Caco-2 (cell line): ENCODE data around the gene CCN5. TPM values are rescaled to one million over a fixed set of nuclear protein-coding genes. Genes with fewer than 3 reads are reported as not detected.

Experiments used
- BruUV-seq: library from RNA; stranded (reverse); fragments of 400-500 nt; replicated peaks from 2 replicates; lab custom pipeline; 2021; lab: Mats Ljungman, UMichigan
- CTCF ChIA-PET: fragments of 300-600 bp; sonication (Branson Sonifier 250); formaldehyde crosslinking; loops from one replicate; lab custom pipeline; 2022; ENCODE audit warnings: antibody characterized with exemption; lab: Charles Lee
- POLR2A ChIA-PET: fragments of 300-600 bp; sonication (Branson Sonifier 250); formaldehyde crosslinking; loops from one replicate; lab custom pipeline; 2022; ENCODE audit warnings: antibody characterized with exemption; lab: Charles Lee
- DNase-seq, 2 experiments: peaks; one replicate each; pipeline versions ENCODE4 v3.0.0 to v3.0.0-alpha.2; 2020 to 2022
- H3K27me3 ChIP-seq: replicated peaks from 2 replicates; pipeline ENCODE4 v1.6.0; 2011; ENCODE audit warnings: low read length; ENCODE audit not compliant: control insufficient read depth, insufficient read depth
- H3K36me3 ChIP-seq: 2 replicates; pipeline ENCODE4 v1.5.1; 2011; ENCODE audit warnings: low read length; ENCODE audit not compliant: control insufficient read depth, insufficient read depth
- H3K4me1 ChIP-seq: fragments of 250-450 bp; sonication (Bioruptor Pico); 2 replicates; pipeline ENCODE4 v1.5.1; 2020; ENCODE audit warnings: mild to moderate bottlenecking
- H3K4me3 ChIP-seq: 2 replicates; pipeline ENCODE4 v1.5.1; 2011; ENCODE audit warnings: low read depth, mild to moderate bottlenecking, control low read depth, low read length
- H3K9me3 ChIP-seq: fragments of 250-450 bp; sonication (Bioruptor Pico); 2 replicates; pipeline ENCODE4 v1.5.1; 2020; ENCODE audit warnings: mild to moderate bottlenecking, moderate library complexity
- H3K27ac Mint-ChIP-seq: one replicate; pipeline ENCODE4 v1.8.0; 2022; ENCODE audit warnings: mixed read lengths; ENCODE audit not compliant: unreplicated experiment
- H3K27me3 Mint-ChIP-seq: one replicate; pipeline ENCODE4 v1.8.0; 2022; ENCODE audit warnings: mixed read lengths; ENCODE audit not compliant: insufficient read depth, unreplicated experiment
- H3K36me3 Mint-ChIP-seq: one replicate; pipeline ENCODE4 v1.8.0; 2022; ENCODE audit warnings: mild to moderate bottlenecking, mixed read lengths; ENCODE audit not compliant: insufficient read depth, unreplicated experiment
- H3K4me1 Mint-ChIP-seq: one replicate; pipeline ENCODE4 v1.8.0; 2022; ENCODE audit warnings: low read depth, mixed read lengths; ENCODE audit not compliant: unreplicated experiment
- H3K4me3 Mint-ChIP-seq: one replicate; pipeline ENCODE4 v1.8.0; 2022; ENCODE audit warnings: mild to moderate bottlenecking, moderate library complexity, mixed read lengths; ENCODE audit not compliant: unreplicated experiment
- H3K9me3 Mint-ChIP-seq: one replicate; pipeline ENCODE4 v1.8.0; 2022; ENCODE audit warnings: mixed read lengths; ENCODE audit not compliant: unreplicated experiment
- CTCF ChIP-seq, 2 experiments: fragments of 200-600 bp in 1 of 2; IDR thresholded peaks; 1 replicate in 1 of 2; 2 replicates in 1 of 2; pipeline versions ENCODE4 v1.5.1 to v1.8.0; 2011 to 2022; ENCODE audit warnings: antibody characterized with exemption in 1 of 2, control low read depth in 1 of 2, inconsistent platforms in 1 of 2, low read depth in 1 of 2, low read length in 1 of 2, mild to moderate bottlenecking in 1 of 2, moderate library complexity in 1 of 2; ENCODE audit not compliant: insufficient read depth in 1 of 2, severe bottlenecking in 1 of 2, unreplicated experiment in 1 of 2
- intact Hi-C: fragments of 100-400 bp; cut with micrococcal nuclease; formaldehyde crosslinking; loops from one replicate; pipeline ENCODE4 v1.10.0; 2022; ENCODE audit not compliant: unreplicated experiment
- total RNA-seq: library from RNA; stranded (reverse); gene quantifications from 2 replicates; pipeline ENCODE4 v1.2.3, GENCODE V29; 2022

The CCN5 gene
- total RNA-seq, 1 experiment from 2014 or later, result not detected

- TF ChIP-seq CTCF (IDR thresholded peaks at IDR 0.05; ENCODE audit: insufficient read depth in 1 of 2, low read depth in 1 of 2, low read length in 1 of 2, severe bottlenecking in 1 of 2, unreplicated experiment in 1 of 2), result no peak
- Mint-ChIP-seq H3K4me3 (peak overlapping the region; percentile 56), H3K27ac (no peak overlapping the region), H3K27me3 (no peaks in the 10 kb centered on the region), H3K36me3 (peaks cover 14% of the 10 kb centered on the region), H3K4me1 (peaks cover 16% of the 10 kb centered on the region), H3K9me3 (peaks cover 10% of the 10 kb centered on the region)
- ChIA-PET POLR2A (interaction anchor here (0.9 kb wide), 1 partner anchor 146 kb away, joined by 3 read pairs; the partner anchor contains the start of gene YWHAB), CTCF (interaction anchor here (0.7 to 2.0 kb wide), 8 partner anchors 9 to 1568 kb away, joined by 3 to 27 read pairs (median 5); no protein-coding TSS in a partner anchor)
- H3K36me3 ChIP-seq, result no peaks in the 10 kb centered on the region
- H3K9me3 ChIP-seq, result no peaks in the 10 kb centered on the region
- DNase-seq, result peak; percentile 96 to 98
- H3K4me3 ChIP-seq, result no peak overlapping the region
- BruUV-seq, result no TSS peak
- H3K4me1 ChIP-seq, result peaks cover 12% of the 10 kb centered on the region
- no peaks in the 10 kb centered on the region for H3K27me3 ChIP-seq
- intact Hi-C loops, result loop anchor here (10.0 kb wide), 3 partner anchors 204 to 524 kb away; partner anchors contain the start of genes OSER1 and TTPAL
These were observed 23.8 kb downstream of the CCN5 start for GRCh38 chr20:44738813-44739477.

GRCh38 chr20:44739942-44740341, 24.8 kb downstream of the CCN5 start:
- Mint-ChIP-seq H3K27me3 (no peaks in the 10 kb centered on the region), H3K9me3 (peaks cover 10% of the 10 kb centered on the region), H3K4me1 (peaks cover 15% of the 10 kb centered on the region), H3K36me3 (peaks cover 14% of the 10 kb centered on the region), H3K27ac (no peak overlapping the region), H3K4me3 (no peak overlapping the region)
- no peak overlapping the region for H3K4me3 ChIP-seq
- H3K9me3 ChIP-seq, result no peaks in the 10 kb centered on the region
- intact Hi-C loops, result loop anchor here (10.0 kb wide), 3 partner anchors 205 to 525 kb away; partner anchors contain the start of genes OSER1 and TTPAL
- H3K36me3 ChIP-seq, result no peaks in the 10 kb centered on the region
- ChIA-PET CTCF (interaction anchor here (0.6 kb wide), 1 partner anchor 117 kb away, joined by 3 read pairs; no protein-coding TSS in a partner anchor), POLR2A (no interaction called here)
- TF ChIP-seq CTCF (IDR thresholded peaks at IDR 0.05; ENCODE audit: insufficient read depth in 1 of 2, low read depth in 1 of 2, low read length in 1 of 2, severe bottlenecking in 1 of 2, unreplicated experiment in 1 of 2), result no peak
- no peak for DNase-seq
- no TSS peak for BruUV-seq
- H3K4me1 ChIP-seq, result peaks cover 16% of the 10 kb centered on the region
- H3K27me3 ChIP-seq, result no peaks in the 10 kb centered on the region

GRCh38 chr20:44742304-44743079, 27.3 kb downstream of the CCN5 start:
- H3K27me3 Mint-ChIP-seq, result peaks cover 5% of the 10 kb centered on the region
- no peaks in the 10 kb centered on the region for H3K36me3 ChIP-seq
- H3K27ac Mint-ChIP-seq, result no peak overlapping the region
- H3K4me3 ChIP-seq, result no peak overlapping the region
- peaks cover 2% of the 10 kb centered on the region; the same call in 1 of the 2 replicates for H3K27me3 ChIP-seq
- intact Hi-C loops, result no loop called here
- H3K4me3 Mint-ChIP-seq, result no peak overlapping the region
- no peaks in the 10 kb centered on the region for H3K9me3 Mint-ChIP-seq
- ChIA-PET POLR2A (no interaction called here), CTCF (no interaction called here)
- peaks cover 13% of the 10 kb centered on the region for H3K4me1 ChIP-seq
- TF ChIP-seq CTCF (IDR thresholded peaks at IDR 0.05; ENCODE audit: insufficient read depth in 1 of 2, low read depth in 1 of 2, low read length in 1 of 2, severe bottlenecking in 1 of 2, unreplicated experiment in 1 of 2), result no peak
- peaks cover 13% of the 10 kb centered on the region for H3K4me1 Mint-ChIP-seq
- BruUV-seq, result no TSS peak
- peak in 1 of 2 experiments; percentile 48 for DNase-seq
- H3K36me3 Mint-ChIP-seq, result peaks cover 10% of the 10 kb centered on the region
- H3K9me3 ChIP-seq, result no peaks in the 10 kb centered on the region
